ENCODE measurements around the gene PHOSPHO1.

Gene PHOSPHO1

GRCh38 chr17:49244839-49245238 is 14.3 kb upstream of the PHOSPHO1 start:
- no peak for DNase-seq

GRCh38 chr17:49242813-49243212 is 12.2 kb upstream of the PHOSPHO1 start:
- no peak for DNase-seq

- DNase-seq: no peak
Measured at GRCh38 chr17:49241692-49242397, 11.3 kb upstream of the PHOSPHO1 start.

- DNase-seq: no peak
Measured at GRCh38 chr17:49241040-49241439, 10.5 kb upstream of the PHOSPHO1 start.

GRCh38 chr17:49240619-49241018 is 10.0 kb upstream of the PHOSPHO1 start:
- no peak for DNase-seq

- no peak for DNase-seq
Measured at GRCh38 chr17:49239963-49240362, 9.4 kb upstream of the PHOSPHO1 start.

GRCh38 chr17:49235896-49236295 is 5.3 kb upstream of the PHOSPHO1 start:
- no peak for DNase-seq

- DNase-seq: no peak
Measured at GRCh38 chr17:49234509-49235080, 4.0 kb upstream of the PHOSPHO1 start.

- no peak for DNase-seq
Measured at GRCh38 chr17:49231563-49231894, 942 bp upstream of the PHOSPHO1 start.

GRCh38 chr17:49229805-49230600 is 584 bp downstream of the PHOSPHO1 start:
- peak in 1 of 51 donors; percentile 29 for DNase-seq

- no peak for DNase-seq
Measured at GRCh38 chr17:49229076-49229804, 1.3 kb downstream of the PHOSPHO1 start.

GRCh38 chr17:49227436-49228261 is 2.9 kb downstream of the PHOSPHO1 start:
- peak in 35 of 51 donors; percentile 3 to 73 (median 44) for DNase-seq

GRCh38 chr17:49226771-49227435 is 3.7 kb downstream of the PHOSPHO1 start:
- no peak for DNase-seq

- DNase-seq: no peak
Measured at GRCh38 chr17:49225554-49226236, 4.9 kb downstream of the PHOSPHO1 start.

- DNase-seq: no peak
Measured at GRCh38 chr17:49224997-49225337, 5.6 kb downstream of the PHOSPHO1 start.

GRCh38 chr17:49224198-49224996 is 6.2 kb downstream of the PHOSPHO1 start:
- DNase-seq: peak in 1 of 51 donors; percentile 7

GRCh38 chr17:49223517-49224197 is 6.9 kb downstream of the PHOSPHO1 start:
- DNase-seq: peak in 22 of 51 donors; percentile 5 to 69 (median 32)

- DNase-seq: no peak
Measured at GRCh38 chr17:49223168-49223516, 7.4 kb downstream of the PHOSPHO1 start.

GRCh38 chr17:49219987-49220386 is 10.6 kb downstream of the PHOSPHO1 start:
- DNase-seq: no peak

Data from hypothalamus (tissue), 51 donors.